Heart right ventricle (tissue), 16 donors: ENCODE data around the gene SHB. TPM values are rescaled to one million over a fixed set of nuclear protein-coding genes. Genes with fewer than 3 reads are reported as not detected.

ENCODE experiments used
- ATAC-seq, 8 donors: fragments of 200-7000 bp; cut with Tn5 transposase; one replicate each; pipeline ENCODE4 v1.9.1; 2020; ENCODE audit warnings: mild to moderate bottlenecking in 8 of 8, moderate library complexity in 8 of 8, moderate number of reproducible peaks in 1 of 8
- DNase-seq, 2 donors: peaks; one replicate each; pipeline ENCODE4 v3.0.0-alpha.2; 2020
- H3K27ac ChIP-seq, 10 donors: fragments of 200-600 bp; sonication (generic) in 2 of 10; one replicate each; pipeline versions ENCODE4 v1.5.0 to v1.8.0; 2020 to 2022; ENCODE audit warnings: mild to moderate bottlenecking in 3 of 10
- H3K27me3 ChIP-seq, 7 donors: fragments of 200-600 bp; one replicate each; pipeline ENCODE4 v1.8.0; 2021 to 2022; ENCODE audit warnings: mild to moderate bottlenecking in 2 of 7
- H3K36me3 ChIP-seq, 9 donors: fragments of 200-600 bp; sonication (generic) in 1 of 9; one replicate each; pipeline versions ENCODE4 v1.5.0 to v1.8.0; 2020 to 2022; ENCODE audit warnings: mild to moderate bottlenecking in 2 of 9
- H3K4me1 ChIP-seq, 9 donors: fragments of 200-600 bp; sonication (generic) in 1 of 9; one replicate each; pipeline versions ENCODE4 v1.5.0 to v1.8.0; 2020 to 2022; ENCODE audit warnings: mild to moderate bottlenecking in 4 of 9
- H3K4me3 ChIP-seq, 10 donors: fragments of 200-600 bp; sonication (generic) in 2 of 10; one replicate each; pipeline versions ENCODE4 v1.5.0 to v1.8.0; 2020 to 2022; ENCODE audit warnings: mild to moderate bottlenecking in 7 of 10, moderate library complexity in 2 of 10
- H3K9me3 ChIP-seq, 11 donors: fragments of 200-600 bp in 10 of 11; sonication (generic) in 2 of 11; one replicate each; pipeline versions ENCODE4 v1.5.0 to v1.8.0; 2013 to 2022; ENCODE audit warnings: mild to moderate bottlenecking in 2 of 11, control low read depth in 1 of 11, moderate library complexity in 1 of 11
- CTCF ChIP-seq, 9 donors: fragments of 200-600 bp; sonication (generic) in 2 of 9; IDR thresholded peaks; one replicate each; pipeline versions ENCODE4 v1.5.0 to v1.8.0; 2021 to 2022; ENCODE audit warnings: antibody characterized with exemption in 9 of 9, mild to moderate bottlenecking in 5 of 9, moderate library complexity in 1 of 9
- WGBS, 2 donors: extraction: QIAGEN DNeasy Blood & Tissue Kit; methylation state at CpG; one replicate each; pipeline ENCODE4 v1.1.7; 2013; ENCODE audit warnings: inconsistent platforms in 1 of 2; 5-methylcytosine and 5-hydroxymethylcytosine counted together
- intact Hi-C, 10 donors: fragments of 100-400 bp; cut with DNase I; formaldehyde crosslinking; loops; one replicate each; pipeline versions ENCODE4 v1.11.1 to v1.14.2; 2022
- polyA plus RNA-seq, 2 donors: library from polyadenylated mRNA; stranded (reverse); fragments of 200-250 nt; gene quantifications; one replicate each; pipeline ENCODE4 v1.2.3, GENCODE V29; 2013
- total RNA-seq, 10 donors: library from RNA; stranded (reverse); fragmentation: NEBNext Ultra II Directional in 3 of 10; extraction: Animal tissue kit (Norgen Biotek cat#: 25700) in 3 of 10; gene quantifications; one replicate each; pipeline versions ENCODE4 v1.2.1 to v1.2.4, GENCODE V29; 2021 to 2023
- donor health status: Arrhythmogenic right ventricular cardiomyopathy.
- donor health status: ischemic (EF 13 %, LVEDD 7.1; RV severe dilation, severe dysfunction).
- donor health status: healthy with polysubstance abuse.
- donor health status: DM: no; HTN: yes; CAD: no.
- donor health status: DM: no; HTN: no; CAD: no.
- donor health status: ischemic (EF 25% LVEDD 6.9; RV normal size, moderate dysfunction).
- donor health status: ischemic (EF 25% LVEDD 5.7; RV mildly dilated, moderate dysfunction).
- donor health status: healthy.
- donor health status: DM: yes; HTN: yes; CAD: no.
- donor health status: Ischemic cardiomyopathy.
- donor health status: ischemic (EF 35%, LVEDD 5.7; RV mildly dilated, moderate dysfunction).
- donor health status: nonischemic (EF 11% LVEDD 7.7; RV severe dilation, severe dysfunction).
- donor health status: DM: yes; HTN: yes; CAD: no.
- donor health status: PGD.
- donor health status: ischemic (EF 29% LVEDD 5.4; RV normal size, mild dysfunction).
- donor health status: nonischemic (EF 23%, LVEDD 6.1; RV moderate dilation, normal function).

SHB gene
- total and polyA plus RNA-seq, 12 donors = 5.7 to 26.6 (median 18.0) TPM

GRCh38 chr9:37918665-37919170 is 150.3 kb downstream of the SHB start:
- Histone ChIP-seq H3K27ac (no peak overlapping the region), H3K9me3 (no peaks in the 10 kb centered on the region), H3K36me3 (peaks cover 0 to 18% (median 0%) of the 10 kb centered on the region in 9 donors), H3K4me3 (no peak overlapping the region), H3K27me3 (no peaks in the 10 kb centered on the region), H3K4me1 (peaks cover 11 to 73% (median 36%) of the 10 kb centered on the region in 9 donors)
- WGBS, 2 donors = 82 to 86% methylated on average over 6 of the region's 6 CpGs
- intact Hi-C loops = loop anchor here in 7 of 10 donors (2.0 to 10.0 kb wide), 11 partner anchors 20 to 476 kb away; partner anchors contain the start of genes SHB (in 4 of the 7) and ALDH1B1 (in 1 of the 7)
- no peak for TF ChIP-seq CTCF (IDR thresholded peaks at IDR 0.05)
- no peak for DNase-seq
- ATAC-seq = no peak

GRCh38 chr9:37917801-37918664 is 151.0 kb downstream of the SHB start:
- Histone ChIP-seq H3K9me3 (no peaks in the 10 kb centered on the region), H3K36me3 (peaks cover 0 to 18% (median 0%) of the 10 kb centered on the region in 9 donors), H3K27me3 (no peaks in the 10 kb centered on the region), H3K4me1 (peaks cover 11 to 72% (median 37%) of the 10 kb centered on the region in 9 donors), H3K27ac (peak overlapping the region; percentile 48 to 86 (median 76)), H3K4me3 (no peak overlapping the region)
- no peak for DNase-seq
- TF ChIP-seq CTCF (IDR thresholded peaks at IDR 0.05) = no peak
- intact Hi-C loops = loop anchor here in 8 of 10 donors (1.0 to 10.0 kb wide), 14 partner anchors 21 to 477 kb away; partner anchors contain the start of genes SHB (in 5 of the 8) and ALDH1B1 (in 1 of the 8)
- peak in 4 of 8 donors; percentile 1 to 38 (median 22) for ATAC-seq
- 75 to 76% methylated on average over 21 of the region's 21 CpGs for WGBS, 2 donors

DNA sequence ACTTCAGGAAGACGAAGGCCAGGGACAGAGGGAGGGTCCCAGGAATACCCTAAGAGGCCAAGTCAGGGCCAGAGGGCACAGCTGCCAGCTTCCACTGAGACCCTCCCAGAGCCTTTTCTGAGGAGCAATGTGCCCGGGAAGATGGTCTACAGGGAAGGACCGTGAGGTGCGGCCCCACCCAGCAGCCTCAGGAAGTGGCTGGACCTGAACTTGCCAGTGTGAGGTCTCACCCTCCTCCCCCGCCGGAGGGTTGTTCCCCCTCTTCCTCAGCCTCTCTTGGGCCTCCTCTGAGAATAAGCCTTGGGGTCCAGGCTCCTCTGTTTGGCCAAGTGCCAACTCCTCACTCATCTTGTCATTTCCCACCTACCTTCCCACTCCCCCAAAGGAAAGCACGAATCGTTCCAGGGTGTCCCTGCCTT is 151.7 kb downstream of the SHB start:
- H3K27ac ChIP-seq = peak overlapping the region; percentile 48 to 86 (median 76)
- TF ChIP-seq CTCF (IDR thresholded peaks at IDR 0.05) = no peak
- peaks cover 0 to 18% (median 0%) of the 10 kb centered on the region in 9 donors for H3K36me3 ChIP-seq
- DNase-seq = no peak
- no peaks in the 10 kb centered on the region for H3K9me3 ChIP-seq
- 51 to 60% methylated on average over 8 of the region's 8 CpGs for WGBS, 2 donors
- peaks cover 6 to 65% (median 34%) of the 10 kb centered on the region in 9 donors for H3K4me1 ChIP-seq
- intact Hi-C loops = loop anchor here in 8 of 10 donors (1.0 to 10.0 kb wide), 13 partner anchors 70 to 477 kb away; partner anchors contain the start of genes SHB (in 5 of the 8) and ALDH1B1 (in 1 of the 8)
- no peak overlapping the region for H3K4me3 ChIP-seq
- peak in 5 of 8 donors; percentile 3 to 14 (median 13) for ATAC-seq
- H3K27me3 ChIP-seq = no peaks in the 10 kb centered on the region
